KG1 (cell line): Measurements from ENCODE around the gene LYPD3.
A peak's percentile ranks its signal among the peaks of the same experiment; 100 is the strongest.
"Not testable (repeated sequence)": the region's sequence is repeated elsewhere in the genome, so short reads cannot be mapped to it uniquely, and the experiment has no call there.

Experiments
- DNase-seq: peaks from one replicate; lab custom pipeline; 2025; lab: John Stamatoyannopoulos, UW

LYPD3 gene

DNA sequence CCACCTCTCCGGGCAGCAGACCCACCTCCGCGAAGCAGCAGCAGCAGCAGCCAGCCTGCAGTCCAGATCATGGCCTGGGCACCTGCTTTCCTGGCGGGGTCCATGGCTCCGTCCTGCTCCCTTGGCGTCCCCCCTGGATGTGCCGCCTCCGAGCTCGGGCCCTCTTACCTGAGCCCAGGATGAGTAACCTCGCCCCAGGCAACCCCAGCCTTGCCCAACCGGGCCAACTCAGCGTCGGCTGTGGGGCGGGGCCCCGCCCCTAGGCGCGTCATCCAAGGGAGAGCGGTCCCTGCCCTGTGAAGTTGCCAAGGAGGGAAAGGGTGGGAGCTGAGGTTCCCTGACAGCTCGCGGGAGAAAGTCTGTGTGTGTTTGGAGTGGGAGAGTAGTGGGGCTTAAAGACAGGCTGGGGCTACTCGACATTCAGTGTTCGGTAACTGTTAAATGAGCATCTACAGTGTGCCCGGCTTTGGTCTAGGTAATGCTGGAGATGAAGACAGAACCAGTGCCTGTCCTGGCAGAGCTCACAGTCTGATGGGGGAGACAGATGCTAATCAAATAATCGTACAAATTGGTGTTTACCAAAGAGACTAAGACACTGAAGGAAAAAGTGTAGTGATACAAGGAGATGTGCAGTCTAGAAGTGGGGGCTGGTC lies at the start of gene LYPD3:
LYPD3 (minus strand) TSS at position 141 of the 653 bp plus-strand sequence; CDS start at position 104, 37 bp downstream.
- DNase-seq, result no peak

DNA sequence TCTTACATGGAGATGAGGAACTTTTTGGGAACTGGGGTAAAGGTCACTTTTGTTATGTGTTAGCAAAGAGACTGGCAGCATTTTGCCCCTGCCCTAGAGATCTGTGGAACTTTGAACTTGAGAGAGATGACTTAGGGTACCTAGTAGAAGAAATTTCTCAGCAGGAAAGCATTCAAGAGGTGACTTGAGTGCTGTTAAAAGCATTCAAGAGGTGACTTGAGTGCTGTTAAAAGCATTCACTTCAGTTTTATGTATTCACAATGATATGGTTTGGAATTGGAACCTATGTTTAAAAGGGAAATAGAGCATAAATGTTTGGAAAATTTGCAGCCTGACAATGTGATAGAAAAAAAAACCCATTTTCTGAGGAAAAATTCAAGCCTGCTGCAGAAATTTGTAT lies 47.0 kb upstream of the LYPD3 start:
- DNase-seq, result not testable (repeated sequence)

DNA sequence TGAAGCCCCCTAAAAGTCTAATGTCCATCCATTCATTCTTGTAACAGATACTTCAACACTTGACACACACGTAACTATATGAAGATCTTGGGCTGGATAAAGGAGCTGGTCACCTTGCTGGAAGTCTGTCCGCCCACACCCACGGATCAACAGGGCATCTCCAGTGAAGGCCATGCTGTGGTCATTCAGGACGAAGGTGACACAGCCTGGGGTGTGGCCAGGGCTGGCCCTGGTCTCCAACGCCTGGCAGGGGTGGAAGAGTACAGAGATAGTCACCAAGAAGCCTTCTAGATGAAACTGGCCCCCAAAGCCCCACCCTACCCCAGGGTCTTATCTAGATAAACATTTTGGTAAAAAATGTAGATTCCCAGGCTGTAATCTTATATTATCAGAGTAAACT lies 45.9 kb upstream of the LYPD3 start:
- DNase-seq, result no peak

DNA sequence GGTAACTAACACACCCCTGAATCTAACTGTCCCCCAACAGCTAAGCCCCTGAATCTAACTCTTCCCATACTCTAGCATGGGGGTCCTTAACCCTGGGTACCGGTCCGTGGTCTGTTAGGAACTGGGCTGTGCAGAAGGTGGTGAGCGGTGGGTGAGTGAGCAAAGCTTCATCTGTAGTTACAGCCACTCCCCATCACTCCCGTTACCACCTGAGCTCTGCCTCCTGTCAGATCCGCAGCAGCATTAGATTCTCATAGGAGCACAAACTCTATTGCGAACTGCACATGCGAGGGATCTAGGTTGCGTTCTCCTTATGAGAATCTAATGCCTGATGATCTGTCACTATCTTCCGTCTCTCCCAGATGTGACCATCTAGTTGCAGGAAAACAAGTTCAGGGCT lies 45.3 kb upstream of the LYPD3 start:
- DNase-seq, result no peak

DNA sequence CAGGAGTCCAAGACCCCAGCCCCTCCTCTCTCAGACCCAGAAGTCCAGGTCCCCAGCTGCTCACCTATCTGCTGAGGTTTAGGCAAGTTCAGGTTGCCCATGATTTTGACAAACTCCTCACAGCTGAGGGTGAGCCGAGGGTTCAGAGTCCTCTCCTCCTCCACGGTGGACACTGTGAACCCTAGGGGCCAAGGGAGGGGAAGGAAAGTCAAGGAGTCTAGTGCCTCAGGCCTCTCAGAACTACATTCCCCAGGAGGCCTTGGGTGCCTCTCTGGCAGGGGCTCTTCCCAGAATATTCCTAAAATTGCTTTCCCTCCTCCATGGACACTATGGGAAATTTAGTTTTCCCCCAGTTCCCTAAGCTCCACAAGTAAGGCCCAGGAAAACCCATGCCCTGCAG lies 42.5 kb upstream of the LYPD3 start:
- DNase-seq, result no peak

DNA sequence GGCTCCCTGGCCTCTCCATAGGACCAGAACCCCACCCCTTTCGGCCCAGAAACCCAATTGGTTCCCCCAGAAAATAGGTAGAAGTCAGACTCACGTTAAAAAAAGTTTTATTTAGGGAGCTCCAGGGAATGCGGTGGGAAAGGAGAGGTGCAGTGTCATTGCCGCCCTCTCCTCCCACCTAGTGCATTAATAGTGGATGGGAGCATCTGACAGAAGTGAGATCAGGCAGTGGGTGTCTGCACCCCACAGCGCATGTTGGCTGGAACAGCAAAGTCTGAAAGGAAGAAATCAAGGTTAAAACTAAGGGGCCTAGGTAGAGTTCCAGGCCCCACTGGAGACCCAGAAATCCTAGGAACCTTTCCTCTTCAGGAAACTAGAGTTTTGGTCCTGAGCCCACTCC lies 41.2 kb upstream of the LYPD3 start:
- DNase-seq, result no peak

DNA sequence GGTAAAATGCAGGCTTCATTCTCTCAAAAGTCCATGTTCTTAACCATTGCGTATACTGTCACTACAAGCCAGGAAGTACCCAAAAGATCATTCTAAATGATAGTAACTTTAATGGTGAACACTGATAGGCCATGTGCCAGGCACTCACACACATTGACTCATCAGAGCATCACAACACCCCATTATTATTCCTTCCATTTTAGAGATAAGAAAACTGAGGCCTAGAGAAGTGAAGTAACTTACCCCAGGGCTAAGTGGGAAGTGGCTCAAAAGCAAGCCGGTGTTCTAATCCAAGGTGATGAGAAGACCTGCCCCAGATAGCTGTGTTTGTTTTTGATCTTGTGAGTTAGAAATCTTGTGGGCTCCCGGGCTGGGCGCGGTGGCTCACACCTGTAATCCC lies 40.5 kb upstream of the LYPD3 start:
- no peak for DNase-seq

DNA sequence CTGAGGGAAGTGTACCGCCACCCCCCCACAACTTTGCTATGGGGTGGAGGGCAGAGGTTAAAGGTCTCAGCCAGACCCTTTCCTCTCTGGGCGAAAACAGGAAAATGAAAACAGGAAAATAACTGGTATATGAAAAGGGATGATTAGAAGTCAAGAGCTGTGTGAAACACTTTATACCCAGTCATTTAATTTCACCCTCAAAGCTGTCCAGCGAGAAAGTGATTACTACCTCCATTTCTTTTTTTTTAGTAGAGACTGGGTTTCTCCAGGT lies 39.7 kb upstream of the LYPD3 start:
- no peak for DNase-seq

DNA sequence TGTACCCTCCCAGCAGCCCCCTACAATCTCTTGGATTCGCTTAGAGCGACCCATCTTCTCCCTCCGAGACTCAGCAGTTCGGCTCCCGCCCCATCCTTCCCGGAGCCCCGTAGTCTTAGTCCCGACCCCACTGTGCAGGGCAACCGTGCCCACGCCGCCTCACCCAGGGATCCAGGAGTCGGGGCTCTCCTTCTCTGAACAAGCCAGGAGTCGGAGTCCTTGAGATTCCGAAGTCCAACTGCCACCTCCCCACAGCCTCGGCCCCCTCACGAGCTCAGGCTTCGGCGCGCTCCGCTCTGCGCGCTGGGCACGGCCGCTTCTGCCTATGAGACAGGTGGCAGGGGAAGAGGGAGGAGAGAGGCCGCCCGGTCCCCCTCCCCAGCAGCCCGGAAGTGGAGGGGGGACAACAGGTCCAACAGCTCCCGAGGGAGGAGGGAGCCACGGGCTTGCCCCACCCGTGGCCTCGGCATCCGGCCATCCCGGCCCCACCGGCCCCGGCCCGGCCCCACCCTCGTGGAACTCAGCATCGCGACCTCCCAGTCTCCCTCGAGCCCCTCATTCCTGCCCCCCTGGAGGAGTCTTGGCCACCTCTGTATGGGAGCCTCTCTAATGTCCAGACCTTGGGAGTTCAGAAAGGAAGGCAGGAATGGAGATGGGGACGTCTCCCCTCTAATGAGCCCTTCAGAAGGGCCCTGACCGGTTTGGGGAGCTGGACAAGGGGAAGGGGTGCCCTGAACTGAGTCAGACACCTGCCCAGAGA lies 39.2 kb upstream of the LYPD3 start, which contains the start of gene PHLDB3:
PHLDB3 (minus strand) TSS at position 321 of the 760 bp plus-strand sequence. CDS start 628 bp downstream, outside the sequence.
- no peak for DNase-seq

DNA sequence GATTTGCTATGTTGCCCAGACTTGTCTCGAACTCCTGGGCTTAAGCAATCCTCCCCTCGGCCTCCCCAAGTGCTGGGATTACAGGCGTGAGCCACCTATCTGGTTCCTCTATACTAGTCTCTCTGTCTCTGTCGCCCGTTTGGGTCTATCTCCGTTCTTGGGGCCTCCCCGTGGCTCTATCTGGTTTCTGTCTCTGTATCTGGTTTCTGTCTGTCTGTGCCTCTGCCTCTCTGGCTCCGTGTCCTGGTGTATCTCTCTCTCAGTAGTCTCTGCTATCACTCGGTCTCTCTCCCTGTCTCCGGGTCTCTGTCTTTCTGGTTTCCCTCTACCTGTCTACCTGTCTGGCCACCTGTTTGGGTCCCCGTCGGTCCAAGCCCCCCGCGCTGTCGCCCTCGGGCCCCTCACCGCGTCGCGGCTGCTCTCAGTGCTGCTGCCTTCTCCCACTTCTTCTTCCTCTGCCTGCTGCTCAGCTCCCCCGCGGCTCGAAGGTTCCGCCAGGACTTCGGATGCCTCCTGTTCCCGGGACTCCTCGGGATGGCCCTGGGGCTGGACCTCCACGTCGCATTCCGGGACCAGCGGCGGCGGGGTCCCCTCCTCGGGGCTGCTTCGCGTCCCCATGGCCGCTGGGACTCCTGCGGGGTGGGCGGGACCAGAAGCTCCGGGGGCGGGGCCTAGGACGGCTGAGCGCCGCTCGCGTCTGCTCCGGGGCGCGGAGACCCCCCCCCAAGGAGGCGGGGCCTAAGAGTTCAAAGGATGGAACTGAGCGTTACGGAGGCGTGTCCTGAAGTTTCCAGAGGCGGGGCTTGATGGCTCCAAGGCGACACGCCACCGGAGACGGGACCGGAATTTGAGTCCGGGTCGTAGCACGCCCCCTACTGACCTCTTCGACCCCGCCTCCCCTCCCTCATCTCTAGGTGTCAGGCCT lies 38.4 kb upstream of the LYPD3 start:
- peak; percentile 93 for DNase-seq

DNA sequence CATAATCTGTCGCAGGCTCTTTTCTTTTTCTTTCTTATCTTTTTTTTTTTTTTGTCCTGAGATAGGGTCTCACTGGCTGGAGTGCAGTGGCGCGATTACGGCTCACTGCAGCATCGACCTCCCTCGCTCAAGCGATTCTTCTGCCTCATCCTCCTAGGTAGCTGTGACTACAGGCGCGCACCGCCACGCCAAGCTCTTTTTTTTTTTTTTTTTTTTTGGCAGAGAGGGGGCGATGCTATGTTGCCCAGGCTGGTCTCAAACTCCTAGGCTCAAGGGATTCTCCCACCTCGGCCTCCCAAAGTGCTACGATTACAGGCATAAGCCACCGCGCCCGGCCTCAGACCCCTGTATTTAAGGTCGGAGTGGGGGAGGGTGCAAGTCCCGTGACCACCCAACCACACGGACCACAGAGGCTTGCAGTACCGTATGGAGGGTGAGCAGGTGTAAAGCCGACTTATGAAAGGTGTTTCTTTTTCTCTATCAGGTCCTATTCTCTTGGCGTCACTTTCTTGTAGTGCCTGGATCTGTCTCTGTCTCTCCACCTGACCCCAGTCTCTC lies 37.1 kb upstream of the LYPD3 start:
- DNase-seq, result no peak

DNA sequence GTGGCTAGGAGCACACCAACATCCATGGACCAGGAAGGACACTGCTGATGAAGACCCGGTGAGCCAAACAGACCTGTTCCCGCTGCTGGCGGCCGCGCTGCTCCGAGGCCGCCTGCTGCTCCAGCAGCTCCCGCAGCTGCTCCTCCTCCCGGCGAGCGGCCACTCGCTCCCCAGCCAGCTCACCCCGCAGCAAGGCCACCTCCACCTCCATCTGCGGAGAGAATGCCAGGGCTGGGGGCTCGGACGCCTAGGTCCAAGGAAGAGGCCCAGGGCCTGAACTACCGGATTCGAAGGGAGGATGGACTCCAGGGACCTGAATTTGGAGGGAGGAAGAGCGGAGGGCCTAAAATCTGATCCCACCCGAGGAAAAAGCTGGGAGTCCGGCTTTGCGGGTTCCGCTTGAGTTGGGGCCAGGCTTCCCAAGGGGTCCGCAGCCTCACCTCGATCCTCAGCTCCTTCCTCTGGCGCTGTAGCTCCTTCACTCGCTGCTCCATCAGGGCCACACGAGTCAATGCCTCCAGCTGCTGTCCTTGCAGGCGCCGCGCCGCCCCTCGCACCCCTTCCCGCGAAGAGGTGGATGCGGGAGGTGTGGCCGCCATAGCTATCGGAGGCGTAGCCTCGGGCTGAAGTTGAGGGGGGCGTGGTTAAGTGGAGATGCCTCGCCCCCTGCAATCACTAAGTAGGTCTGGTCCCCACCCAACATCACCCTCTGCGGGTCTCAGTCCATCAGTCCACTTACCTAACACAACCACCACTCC lies 36.4 kb upstream of the LYPD3 start:
- no peak for DNase-seq

DNA sequence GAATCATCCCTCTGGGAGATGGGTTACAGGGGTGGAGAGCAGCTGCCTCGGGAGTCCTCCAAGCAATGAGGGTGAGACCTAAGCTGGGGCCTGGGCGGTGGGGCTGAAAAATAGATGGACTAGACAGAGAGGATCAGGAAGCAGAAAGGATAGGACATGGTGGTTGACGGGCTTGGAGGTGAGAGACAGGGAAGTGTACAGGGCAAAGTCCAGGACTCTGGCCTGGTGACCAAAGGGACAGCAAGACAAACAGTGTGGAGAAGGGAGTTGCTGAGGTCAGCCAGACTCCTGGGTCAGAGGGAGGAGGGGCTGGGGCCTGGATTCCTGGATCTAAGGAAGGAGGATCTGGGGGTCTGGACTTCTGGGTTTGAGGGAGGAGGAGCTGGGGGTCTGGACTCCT lies 33.6 kb upstream of the LYPD3 start:
- DNase-seq, result no peak

DNA sequence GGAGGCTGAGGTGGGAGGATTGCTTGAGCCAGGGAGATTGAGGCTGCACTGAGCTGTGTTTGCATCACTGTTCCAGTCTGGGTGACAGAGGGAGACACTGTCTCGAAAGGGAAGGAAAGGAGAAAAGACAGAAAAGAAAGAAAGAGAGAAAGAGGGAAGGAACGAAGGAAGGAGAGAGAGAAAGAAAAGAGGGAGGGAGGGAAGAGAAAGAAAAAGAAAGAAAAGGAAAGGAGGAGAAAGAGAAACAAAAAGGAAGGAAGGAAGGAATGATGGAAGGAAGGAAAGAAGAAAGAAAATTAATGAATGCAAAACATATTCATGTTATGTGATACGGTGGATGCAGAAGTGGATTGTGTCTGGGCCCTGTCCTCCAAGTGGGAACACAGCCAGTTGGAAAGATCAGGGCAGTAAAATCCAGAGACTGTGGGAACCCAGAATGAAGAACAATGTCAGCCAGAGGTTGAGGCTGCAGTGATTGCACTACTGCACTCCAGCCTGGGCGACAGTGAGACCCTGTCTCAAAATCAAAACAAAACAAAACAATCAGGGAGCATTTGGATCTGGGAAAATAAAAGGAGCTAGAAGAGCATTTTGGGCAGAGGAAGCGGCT lies 32.9 kb upstream of the LYPD3 start:
- DNase-seq, result no peak

DNA sequence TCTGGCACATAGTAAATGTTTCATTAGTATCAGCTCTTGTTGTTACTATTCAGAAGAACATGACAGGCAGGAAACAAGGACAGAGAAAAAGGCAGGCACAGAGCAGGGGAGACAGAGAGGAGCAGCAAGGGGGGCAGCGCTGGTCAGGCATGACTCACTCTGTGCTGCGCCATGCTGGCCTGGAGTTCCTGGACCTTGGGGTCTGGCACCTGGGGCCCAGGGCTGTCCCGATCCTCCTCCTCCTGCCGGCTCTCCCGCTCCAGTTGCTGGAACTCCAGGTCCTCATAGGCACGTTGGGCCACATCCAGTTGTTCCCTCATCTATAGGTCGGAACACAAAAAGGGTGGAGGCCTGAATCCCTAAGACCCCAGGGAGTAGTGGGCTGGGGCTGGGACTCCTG lies 31.6 kb upstream of the LYPD3 start:
- no peak for DNase-seq

DNA sequence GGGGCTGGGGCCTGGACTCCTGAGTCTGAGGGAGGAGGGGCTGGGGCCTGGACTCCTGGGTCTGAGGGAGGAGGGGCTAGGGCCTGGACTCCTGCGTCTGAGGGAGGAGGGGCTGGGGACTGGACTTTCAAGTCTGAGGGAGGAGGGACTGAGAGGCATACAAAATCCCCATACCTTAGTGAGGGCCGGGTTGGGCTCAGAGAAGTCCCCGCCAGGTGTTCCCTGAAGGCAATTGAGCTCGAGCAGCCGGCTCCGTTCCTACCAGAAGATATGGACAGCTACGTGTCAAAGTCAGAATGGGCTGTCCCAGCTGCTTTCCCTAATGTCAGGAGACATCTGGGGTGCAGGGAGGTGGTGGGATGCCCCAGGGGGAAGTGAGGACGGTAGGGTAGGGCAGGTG lies 29.7 kb upstream of the LYPD3 start:
- DNase-seq, result no peak

DNA sequence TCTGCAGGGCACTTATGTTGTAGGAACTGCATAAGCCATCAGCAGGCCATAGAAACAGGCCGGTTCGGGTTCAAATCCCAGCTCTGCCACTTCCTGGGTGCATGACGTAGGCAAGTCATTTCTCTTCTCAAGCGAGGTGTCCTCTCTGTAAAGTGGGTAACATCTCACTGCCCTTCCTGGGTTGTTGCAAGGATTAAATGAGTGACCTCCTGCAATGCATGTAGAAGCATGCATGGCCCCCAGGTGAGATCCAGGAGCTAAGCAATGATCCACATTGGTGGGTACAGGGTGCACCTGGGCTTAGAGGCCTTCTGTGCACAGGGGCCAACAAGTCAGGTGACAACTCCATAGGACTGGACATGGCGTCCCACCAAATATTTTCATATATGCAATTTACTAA lies 25.4 kb upstream of the LYPD3 start:
- no peak for DNase-seq

DNA sequence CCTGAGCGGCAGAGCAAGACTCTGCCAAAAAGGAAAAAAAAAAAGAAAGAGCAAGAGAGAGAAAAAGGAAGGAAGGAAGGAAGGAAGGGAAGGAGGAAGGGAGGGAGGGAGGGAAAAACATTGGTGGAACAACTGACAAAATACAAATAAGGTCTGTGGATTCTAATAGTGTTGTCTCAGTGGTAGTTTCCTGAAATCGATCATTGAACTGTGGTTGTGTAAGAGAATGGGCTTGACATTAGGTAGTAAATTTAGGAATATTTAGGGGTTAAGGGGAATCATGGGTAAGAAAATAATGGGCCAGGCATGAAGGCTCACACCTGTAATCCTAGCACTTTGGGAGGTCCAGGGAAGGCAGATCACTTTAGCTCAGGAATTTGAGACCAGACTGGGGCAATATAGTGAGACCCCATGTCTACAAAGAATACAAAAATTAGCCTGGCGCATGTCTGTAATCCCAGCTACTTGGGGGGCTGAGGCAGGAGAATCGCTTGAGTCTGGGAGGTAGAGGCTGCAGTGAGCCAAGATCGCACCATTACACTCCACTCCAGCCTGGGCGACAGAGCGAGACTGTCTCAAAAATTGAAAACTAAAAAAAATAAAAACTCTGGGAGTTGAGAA lies 24.7 kb upstream of the LYPD3 start:
- DNase-seq, result no peak

DNA sequence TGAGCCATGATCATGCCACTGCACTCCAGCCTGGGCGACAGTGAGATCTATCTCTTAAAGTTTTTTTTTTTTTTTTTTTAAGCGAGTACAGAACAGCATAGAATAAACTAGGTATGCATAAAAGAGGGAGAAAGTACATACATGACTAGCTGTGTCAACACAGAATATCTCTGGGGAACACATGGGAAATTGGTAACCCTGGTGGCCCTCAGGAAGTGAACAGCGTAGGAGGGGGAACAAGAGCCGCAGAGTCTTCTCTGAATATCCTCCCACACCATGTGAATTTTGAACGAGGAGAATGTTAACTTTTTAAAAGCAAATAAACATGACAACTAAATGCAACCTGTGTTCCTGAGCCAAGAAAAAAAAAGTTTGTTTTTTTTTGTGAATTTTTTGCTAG lies 23.9 kb upstream of the LYPD3 start:
- no peak for DNase-seq

DNA sequence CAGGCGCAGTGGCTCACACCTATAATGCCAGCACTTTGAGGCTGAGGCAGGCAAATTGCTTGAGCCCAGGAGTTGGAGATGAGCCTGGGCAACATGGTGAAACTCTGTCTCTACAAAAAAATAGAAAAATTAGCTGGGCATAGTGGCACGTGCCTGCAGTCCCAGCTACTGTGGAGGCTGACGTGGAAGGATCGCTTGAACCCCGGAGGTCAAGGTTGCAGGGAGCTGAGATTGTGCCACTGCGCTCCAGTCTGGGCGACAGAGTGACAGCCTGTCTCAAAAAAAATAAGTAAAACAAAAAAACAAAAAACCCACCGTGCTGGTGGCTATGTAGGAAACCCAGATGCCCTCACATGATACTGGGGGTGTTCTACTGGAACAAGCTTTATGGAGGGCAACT lies 22.8 kb upstream of the LYPD3 start:
- DNase-seq, result no peak

DNA sequence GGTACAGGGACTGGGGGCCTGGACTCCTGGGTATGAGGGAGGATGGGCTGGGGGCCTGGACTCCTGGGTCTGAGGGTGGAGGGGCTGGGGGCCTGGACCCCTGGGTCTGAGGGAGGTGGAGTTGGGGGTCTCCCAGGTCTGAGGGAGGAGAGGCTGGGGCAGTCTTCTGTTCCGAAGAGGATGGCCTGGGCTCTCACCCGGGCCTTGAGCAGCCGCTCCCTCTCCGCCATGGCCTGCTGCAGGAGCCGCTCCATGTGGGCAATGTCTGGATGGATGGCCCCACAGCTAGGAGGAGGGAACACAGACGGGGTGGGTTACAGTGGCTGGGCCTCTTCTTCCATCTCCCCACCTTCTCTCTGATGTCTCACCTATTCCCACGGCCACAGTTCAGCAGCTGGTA lies 21.0 kb upstream of the LYPD3 start:
- no peak for DNase-seq
